ENCODE measurements around the gene CAMSAP2. TPM values are rescaled to one million over a fixed set of nuclear protein-coding genes. Genes with fewer than 3 reads are reported as not detected.

The CAMSAP2 gene
- total RNA-seq, 4 donors from 2014 or later, result 4.9 to 21.5 (median 8.1) TPM

- H3K36me3 ChIP-seq, result peaks cover 0 to 39% (median 0%) of the 10 kb centered on the region in 3 donors
- DNase-seq, result no peak
- peaks cover 0 to 83% (median 6%) of the 10 kb centered on the region in 4 donors for H3K4me1 ChIP-seq
Observed at GRCh38 chr1:200903793-200904192, 165.1 kb downstream of the CAMSAP2 start.

GRCh38 chr1:200904772-200905171 lies 166.1 kb downstream of the CAMSAP2 start:
- Histone ChIP-seq H3K9me3 (no peaks in the 10 kb centered on the region), H3K36me3 (peaks cover 0 to 39% (median 0%) of the 10 kb centered on the region in 3 donors), H3K4me1 (peaks cover 0 to 83% (median 6%) of the 10 kb centered on the region in 4 donors), H3K4me3 (no peak overlapping the region), H3K27ac (peak overlapping the region in 3 of 4 donors; percentile 35 to 87 (median 77)), H3K27me3 (no peaks in the 10 kb centered on the region)
- no peak for DNase-seq
- no peak for TF ChIP-seq CTCF (IDR thresholded peaks at IDR 0.05)
- no peak for TF ChIP-seq POLR2A (IDR thresholded peaks at IDR 0.05)

More at GRCh38 chr1:200903793-200904192, 165.1 kb downstream of the CAMSAP2 start:
- H3K27me3 ChIP-seq, result no peaks in the 10 kb centered on the region
- H3K9me3 ChIP-seq, result no peaks in the 10 kb centered on the region
- H3K4me3 ChIP-seq, result no peak overlapping the region
- TF ChIP-seq POLR2A (IDR thresholded peaks at IDR 0.05), result no peak
- TF ChIP-seq CTCF (IDR thresholded peaks at IDR 0.05), result no peak
- H3K27ac ChIP-seq, result peak overlapping the region in 1 of 4 donors; percentile 87

- no peak for TF ChIP-seq POLR2A (IDR thresholded peaks at IDR 0.05)
- no peak for TF ChIP-seq CTCF (IDR thresholded peaks at IDR 0.05)
- Histone ChIP-seq H3K9me3 (no peaks in the 10 kb centered on the region), H3K36me3 (peaks cover 0 to 39% (median 0%) of the 10 kb centered on the region in 3 donors), H3K4me3 (no peak overlapping the region), H3K27ac (peak overlapping the region in 3 of 4 donors; percentile 35 to 87 (median 77)), H3K4me1 (peaks cover 0 to 83% (median 6%) of the 10 kb centered on the region in 4 donors), H3K27me3 (no peaks in the 10 kb centered on the region)
- peak in 1 of 3 donors; percentile 47 for DNase-seq
Observed at GRCh38 chr1:200905411-200906052, 166.8 kb downstream of the CAMSAP2 start.

GRCh38 chr1:200906491-200906890 lies 167.8 kb downstream of the CAMSAP2 start:
- H3K36me3 ChIP-seq, result peaks cover 0 to 37% (median 0%) of the 10 kb centered on the region in 3 donors
- DNase-seq, result no peak
- TF ChIP-seq POLR2A (IDR thresholded peaks at IDR 0.05), result no peak
- no peak for TF ChIP-seq CTCF (IDR thresholded peaks at IDR 0.05)
- peaks cover 0 to 81% (median 6%) of the 10 kb centered on the region in 4 donors for H3K4me1 ChIP-seq
- H3K9me3 ChIP-seq, result no peaks in the 10 kb centered on the region
- H3K27ac ChIP-seq, result peak overlapping the region in 3 of 4 donors; percentile 76 to 92 (median 87)
- H3K27me3 ChIP-seq, result no peaks in the 10 kb centered on the region
- H3K4me3 ChIP-seq, result no peak overlapping the region

GRCh38 chr1:200907611-200908097 lies 169.0 kb downstream of the CAMSAP2 start:
- peak overlapping the region in 3 of 4 donors; percentile 76 to 92 (median 87) for H3K27ac ChIP-seq
- peaks cover 0 to 77% (median 6%) of the 10 kb centered on the region in 4 donors for H3K4me1 ChIP-seq
- no peaks in the 10 kb centered on the region for H3K9me3 ChIP-seq
- H3K27me3 ChIP-seq, result no peaks in the 10 kb centered on the region
- no peak overlapping the region for H3K4me3 ChIP-seq
- H3K36me3 ChIP-seq, result peaks cover 0 to 38% (median 0%) of the 10 kb centered on the region in 3 donors
- peak in 2 of 3 donors; percentile 48 to 62 for DNase-seq
- TF ChIP-seq POLR2A (IDR thresholded peaks at IDR 0.05) (no peak), CTCF (IDR thresholded peaks at IDR 0.05) (no peak)
